ELF-1 (cell line): Measurements from ENCODE around the gene PTPN20.
A peak's percentile ranks its signal among the peaks of the same experiment; 100 is the strongest.

Source experiments
- DNase-seq: peaks from one replicate; pipeline ENCODE4 v3.0.0-alpha.2; 2016; ENCODE audit warnings: low read depth, low spot score

The PTPN20 gene

GRCh38 chr10:47033541-47034270 lies 122.5 kb downstream of the PTPN20 start:
- no peak for DNase-seq

- no peak for DNase-seq
These were observed 123.3 kb downstream of the PTPN20 start for GRCh38 chr10:47034441-47035051.

GRCh38 chr10:47035171-47035818 lies 124.1 kb downstream of the PTPN20 start:
- DNase-seq: no peak

- no peak for DNase-seq
These were observed 124.7 kb downstream of the PTPN20 start for GRCh38 chr10:47035819-47036337.

- no peak for DNase-seq
These were observed 125.5 kb downstream of the PTPN20 start for GRCh38 chr10:47036771-47037170.

- DNase-seq: no peak
These were observed 126.6 kb downstream of the PTPN20 start for GRCh38 chr10:47037654-47038425.

GRCh38 chr10:47038881-47039561 lies 127.8 kb downstream of the PTPN20 start:
- peak; percentile 80 for DNase-seq

- no peak for DNase-seq
These were observed 128.3 kb downstream of the PTPN20 start for GRCh38 chr10:47039562-47039913.

- no peak for DNase-seq
These were observed 128.8 kb downstream of the PTPN20 start for GRCh38 chr10:47040041-47040491.

- no peak for DNase-seq
These were observed 129.5 kb downstream of the PTPN20 start for GRCh38 chr10:47040681-47041080.

- DNase-seq: no peak
These were observed 130.4 kb downstream of the PTPN20 start for GRCh38 chr10:47041396-47042198.

GRCh38 chr10:47042199-47042473 lies 130.9 kb downstream of the PTPN20 start:
- DNase-seq: no peak

GRCh38 chr10:47042780-47043750 lies 131.8 kb downstream of the PTPN20 start:
- peak; percentile 37 for DNase-seq

GRCh38 chr10:47043928-47044538 lies 132.8 kb downstream of the PTPN20 start:
- DNase-seq: no peak

GRCh38 chr10:47044741-47045140 lies 133.5 kb downstream of the PTPN20 start:
- no peak for DNase-seq

- DNase-seq: no peak
These were observed 134.2 kb downstream of the PTPN20 start for GRCh38 chr10:47045331-47045861.

- no peak for DNase-seq
These were observed 135.3 kb downstream of the PTPN20 start for GRCh38 chr10:47046321-47047126.

- DNase-seq: no peak
These were observed 135.9 kb downstream of the PTPN20 start for GRCh38 chr10:47047127-47047504.
